ENCODE data around the gene CSF2RB. TPM values are rescaled to one million over a fixed set of nuclear protein-coding genes. Genes with fewer than 3 reads are reported as not detected.

The CSF2RB gene
- polyA plus RNA-seq, 4 donors: 0.22 to 5.4 (median 1.9) TPM

DNA sequence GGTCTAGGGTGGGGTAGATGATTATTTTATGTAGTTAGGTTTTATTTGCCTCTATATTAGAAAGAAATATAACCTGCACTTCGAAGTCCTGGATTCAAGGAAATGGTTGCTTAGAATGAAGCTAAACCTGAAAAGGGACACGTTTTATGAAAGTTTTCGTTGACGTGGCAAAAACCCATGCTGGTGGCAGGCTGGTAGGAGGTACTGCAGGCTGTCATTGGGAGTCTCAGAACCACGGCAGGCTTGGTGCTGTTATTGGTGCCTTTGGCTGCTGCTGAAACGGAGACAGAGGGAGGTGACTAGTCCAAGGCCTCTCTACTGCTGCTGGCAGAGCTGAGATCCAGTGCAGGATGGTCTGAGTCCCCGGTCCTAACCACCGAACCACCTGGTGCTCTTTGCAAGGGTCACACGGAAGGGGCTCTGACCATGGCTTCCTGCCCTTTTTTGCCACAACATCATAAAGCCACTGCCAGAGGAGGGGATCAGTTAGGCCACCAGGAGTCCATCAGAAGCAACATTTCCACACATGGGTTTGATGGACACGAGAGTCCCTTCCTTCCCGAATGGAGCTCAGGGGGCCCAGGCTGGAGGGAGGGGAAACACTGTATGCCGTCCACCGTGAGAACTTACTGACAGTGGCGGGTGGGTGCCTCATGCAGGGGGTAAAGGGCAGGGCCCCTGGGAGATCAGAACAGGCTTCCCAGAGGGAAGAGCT is 13.4 kb downstream of the CSF2RB start:
- 60 to 71% (median 62%) methylated on average over 14 of the region's 14 CpGs for WGBS, 3 donors
- Histone ChIP-seq H3K27me3 (ENCODE audit: control insufficient read depth in 3 of 3, insufficient read depth in 3 of 3, low read length in 3 of 3) (no peaks in the 10 kb centered on the region), H3K4me3 (ENCODE audit: low read depth in 1 of 3, low read length in 3 of 3) (no peak overlapping the region), H3K9me3 (ENCODE audit: control insufficient read depth in 2 of 2, insufficient read depth in 1 of 2, low read depth in 1 of 2, low read length in 1 of 2) (no peaks in the 10 kb centered on the region), H3K27ac (ENCODE audit: low read depth in 1 of 3, low read length in 2 of 3) (no peak overlapping the region), H3K36me3 (ENCODE audit: control insufficient read depth in 3 of 3, insufficient read depth in 2 of 3, low read depth in 1 of 3, low read length in 3 of 3) (no peaks in the 10 kb centered on the region), H3K4me1 (ENCODE audit: control insufficient read depth in 3 of 3, insufficient read depth in 2 of 3, low read depth in 1 of 3, low read length in 2 of 3) (no peaks in the 10 kb centered on the region)
- no peak for FAIRE-seq
- no peak for DNase-seq

DNA sequence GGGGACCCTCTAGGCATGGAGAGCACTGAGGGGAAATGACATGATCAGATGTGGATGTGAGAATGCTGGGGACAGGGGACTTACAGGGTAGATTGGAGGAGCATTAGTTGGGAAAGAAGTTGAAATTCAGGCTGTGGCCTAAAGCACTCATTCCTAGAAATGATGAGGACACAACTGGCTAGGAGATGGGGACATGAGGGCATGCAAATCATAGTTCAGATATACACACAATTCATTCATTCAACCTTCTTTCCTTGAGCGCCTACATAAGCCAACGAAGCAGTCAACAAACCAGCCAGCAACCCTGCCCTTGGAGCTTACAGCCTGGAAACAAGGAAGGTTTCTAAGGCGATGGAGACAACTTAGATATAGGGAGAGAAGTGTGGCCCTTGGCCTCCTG is 14.2 kb downstream of the CSF2RB start:
- Histone ChIP-seq H3K4me1 (ENCODE audit: control insufficient read depth in 3 of 3, insufficient read depth in 2 of 3, low read depth in 1 of 3, low read length in 2 of 3) (no peaks in the 10 kb centered on the region), H3K4me3 (ENCODE audit: low read depth in 1 of 3, low read length in 3 of 3) (no peak overlapping the region), H3K36me3 (ENCODE audit: control insufficient read depth in 3 of 3, insufficient read depth in 2 of 3, low read depth in 1 of 3, low read length in 3 of 3) (no peaks in the 10 kb centered on the region), H3K27me3 (ENCODE audit: control insufficient read depth in 3 of 3, insufficient read depth in 3 of 3, low read length in 3 of 3) (no peaks in the 10 kb centered on the region), H3K9me3 (ENCODE audit: control insufficient read depth in 2 of 2, insufficient read depth in 1 of 2, low read depth in 1 of 2, low read length in 1 of 2) (no peaks in the 10 kb centered on the region), H3K27ac (ENCODE audit: low read depth in 1 of 3, low read length in 2 of 3) (no peak overlapping the region)
- WGBS, 3 donors: 62 to 79% (median 73%) methylated on average over 3 of the region's 3 CpGs
- no peak for FAIRE-seq
- no peak for DNase-seq

- 69 to 70% (median 69%) methylated on average over 9 of the region's 9 CpGs for WGBS, 3 donors
- Histone ChIP-seq H3K27ac (ENCODE audit: low read depth in 1 of 3, low read length in 2 of 3) (no peak overlapping the region), H3K9me3 (ENCODE audit: control insufficient read depth in 2 of 2, insufficient read depth in 1 of 2, low read depth in 1 of 2, low read length in 1 of 2) (no peaks in the 10 kb centered on the region), H3K36me3 (ENCODE audit: control insufficient read depth in 3 of 3, insufficient read depth in 2 of 3, low read depth in 1 of 3, low read length in 3 of 3) (no peaks in the 10 kb centered on the region), H3K4me1 (ENCODE audit: control insufficient read depth in 3 of 3, insufficient read depth in 2 of 3, low read depth in 1 of 3, low read length in 2 of 3) (no peaks in the 10 kb centered on the region), H3K27me3 (ENCODE audit: control insufficient read depth in 3 of 3, insufficient read depth in 3 of 3, low read length in 3 of 3) (no peaks in the 10 kb centered on the region), H3K4me3 (ENCODE audit: low read depth in 1 of 3, low read length in 3 of 3) (no peak overlapping the region)
- DNase-seq (no peak), FAIRE-seq (no peak)
Observed at GRCh38 chr22:36928196-36928595, 14.8 kb downstream of the CSF2RB start.

DNA sequence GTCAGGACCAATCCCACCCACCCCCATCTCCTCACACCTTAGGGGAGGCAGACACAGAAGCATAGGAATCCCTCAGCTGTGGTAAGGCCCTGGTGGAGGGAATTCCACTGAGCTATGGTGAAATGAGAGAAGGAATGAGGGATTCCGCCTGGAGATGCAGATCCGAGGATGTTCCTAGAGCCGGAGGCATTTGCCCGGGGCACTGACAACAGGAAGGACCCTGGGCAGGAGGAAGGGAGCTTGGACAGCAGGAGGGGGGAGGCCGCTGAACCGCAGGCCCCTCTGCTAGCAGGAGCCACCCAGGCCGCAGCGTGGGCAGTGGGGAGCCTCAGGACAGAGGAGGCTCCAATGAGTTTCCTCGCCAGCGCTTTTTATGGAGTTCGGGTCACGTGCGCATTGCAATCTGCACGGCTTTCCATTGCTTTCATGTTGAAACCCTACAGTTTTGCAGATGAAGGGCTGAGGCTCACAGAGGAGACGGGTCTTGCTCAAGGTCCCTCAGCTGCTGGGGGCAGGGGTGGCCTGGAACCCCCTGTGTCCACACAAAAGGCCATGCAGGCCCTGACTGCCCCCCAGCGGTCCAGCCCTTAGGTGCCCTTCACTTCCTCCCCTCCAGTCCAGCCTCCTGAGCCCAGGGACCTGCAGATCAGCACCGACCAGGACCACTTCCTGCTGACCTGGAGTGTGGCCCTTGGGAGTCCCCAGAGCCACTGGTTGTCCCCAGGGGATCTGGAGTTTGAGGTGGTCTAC is 15.5 kb downstream of the CSF2RB start:
- FAIRE-seq (no peak), DNase-seq (no peak)
- Histone ChIP-seq H3K4me3 (ENCODE audit: low read depth in 1 of 3, low read length in 3 of 3) (no peak overlapping the region), H3K36me3 (ENCODE audit: control insufficient read depth in 3 of 3, insufficient read depth in 2 of 3, low read depth in 1 of 3, low read length in 3 of 3) (no peaks in the 10 kb centered on the region), H3K9me3 (ENCODE audit: control insufficient read depth in 2 of 2, insufficient read depth in 1 of 2, low read depth in 1 of 2, low read length in 1 of 2) (no peaks in the 10 kb centered on the region), H3K27me3 (ENCODE audit: control insufficient read depth in 3 of 3, insufficient read depth in 3 of 3, low read length in 3 of 3) (no peaks in the 10 kb centered on the region), H3K4me1 (ENCODE audit: control insufficient read depth in 3 of 3, insufficient read depth in 2 of 3, low read depth in 1 of 3, low read length in 2 of 3) (no peaks in the 10 kb centered on the region), H3K27ac (ENCODE audit: low read depth in 1 of 3, low read length in 2 of 3) (peak overlapping the region in 1 of 3 donors; percentile 8)
- WGBS, 3 donors: 69 to 72% (median 72%) methylated on average over 17 of the region's 17 CpGs

- DNase-seq: no peak
- Histone ChIP-seq H3K27me3 (ENCODE audit: control insufficient read depth in 3 of 3, insufficient read depth in 3 of 3, low read length in 3 of 3) (no peaks in the 10 kb centered on the region), H3K36me3 (ENCODE audit: control insufficient read depth in 3 of 3, insufficient read depth in 2 of 3, low read depth in 1 of 3, low read length in 3 of 3) (no peaks in the 10 kb centered on the region), H3K4me3 (ENCODE audit: low read depth in 1 of 3, low read length in 3 of 3) (no peak overlapping the region), H3K27ac (ENCODE audit: low read depth in 1 of 3, low read length in 2 of 3) (peak overlapping the region in 2 of 3 donors; percentile 8 to 9), H3K9me3 (ENCODE audit: control insufficient read depth in 2 of 2, insufficient read depth in 1 of 2, low read depth in 1 of 2, low read length in 1 of 2) (no peaks in the 10 kb centered on the region), H3K4me1 (ENCODE audit: control insufficient read depth in 3 of 3, insufficient read depth in 2 of 3, low read depth in 1 of 3, low read length in 2 of 3) (no peaks in the 10 kb centered on the region)
- no peak for FAIRE-seq
- WGBS, 3 donors: 79 to 89% (median 81%) methylated on average over 10 of the region's 10 CpGs
Observed at GRCh38 chr22:36929621-36930020, 16.2 kb downstream of the CSF2RB start.

DNA sequence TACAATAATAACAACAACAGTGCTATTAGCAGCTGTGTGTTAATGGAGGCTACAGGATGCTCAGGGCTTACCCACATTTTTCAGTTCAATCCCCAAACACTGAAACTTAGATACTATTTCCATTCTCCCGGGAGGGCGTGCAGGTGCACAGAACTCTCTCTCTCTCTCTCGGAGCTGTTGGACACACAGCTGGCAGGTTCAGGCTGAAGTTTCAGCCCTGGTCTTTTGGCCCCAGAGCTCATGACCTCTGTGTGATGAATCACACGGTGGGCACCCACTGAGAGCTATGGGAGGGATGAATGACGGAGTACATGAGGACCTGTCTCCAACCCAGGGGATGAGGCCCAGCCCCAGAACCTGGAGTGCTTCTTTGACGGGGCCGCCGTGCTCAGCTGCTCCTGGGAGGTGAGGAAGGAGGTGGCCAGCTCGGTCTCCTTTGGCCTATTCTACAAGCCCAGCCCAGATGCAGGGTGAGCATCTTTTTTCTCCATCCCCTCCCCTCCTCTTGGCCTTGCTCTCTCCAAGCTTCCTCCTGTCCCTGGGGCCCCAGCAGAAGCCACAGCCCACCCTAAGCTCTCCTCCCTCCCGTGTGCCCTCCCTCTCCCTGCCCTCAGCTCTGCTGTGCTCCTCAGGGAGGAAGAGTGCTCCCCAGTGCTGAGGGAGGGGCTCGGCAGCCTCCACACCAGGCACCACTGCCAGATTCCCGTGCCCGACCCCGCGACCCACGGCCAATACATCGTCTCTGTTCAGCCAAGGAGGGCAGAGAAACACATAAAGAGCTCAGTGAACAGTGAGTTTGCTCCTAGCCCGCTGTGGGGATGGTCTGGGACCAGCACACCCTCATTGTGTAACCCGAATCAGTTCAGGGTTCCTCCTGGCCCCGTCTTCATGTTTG is 16.9 kb downstream of the CSF2RB start:
- no peaks in the 10 kb centered on the region for H3K36me3 ChIP-seq (ENCODE audit: control insufficient read depth in 3 of 3, insufficient read depth in 2 of 3, low read depth in 1 of 3, low read length in 3 of 3)
- FAIRE-seq (no peak), DNase-seq (no peak)
- H3K27ac ChIP-seq (ENCODE audit: low read depth in 1 of 3, low read length in 2 of 3): peak overlapping the region in 1 of 3 donors; percentile 46
- H3K4me3 ChIP-seq (ENCODE audit: low read depth in 1 of 3, low read length in 3 of 3): no peak overlapping the region
- WGBS, 3 donors: 64 to 73% (median 65%) methylated on average over 20 of the region's 20 CpGs
- no peaks in the 10 kb centered on the region for H3K27me3 ChIP-seq (ENCODE audit: control insufficient read depth in 3 of 3, insufficient read depth in 3 of 3, low read length in 3 of 3)
- no peaks in the 10 kb centered on the region for H3K4me1 ChIP-seq (ENCODE audit: control insufficient read depth in 3 of 3, insufficient read depth in 2 of 3, low read depth in 1 of 3, low read length in 2 of 3)
- no peaks in the 10 kb centered on the region for H3K9me3 ChIP-seq (ENCODE audit: control insufficient read depth in 2 of 2, insufficient read depth in 1 of 2, low read depth in 1 of 2, low read length in 1 of 2)

GRCh38 chr22:36931446-36931845 is 18.0 kb downstream of the CSF2RB start:
- Histone ChIP-seq H3K27ac (ENCODE audit: low read depth in 1 of 3, low read length in 2 of 3) (no peak overlapping the region), H3K4me3 (ENCODE audit: low read depth in 1 of 3, low read length in 3 of 3) (no peak overlapping the region), H3K9me3 (ENCODE audit: control insufficient read depth in 2 of 2, insufficient read depth in 1 of 2, low read depth in 1 of 2, low read length in 1 of 2) (no peaks in the 10 kb centered on the region), H3K27me3 (ENCODE audit: control insufficient read depth in 3 of 3, insufficient read depth in 3 of 3, low read length in 3 of 3) (no peaks in the 10 kb centered on the region), H3K36me3 (ENCODE audit: control insufficient read depth in 3 of 3, insufficient read depth in 2 of 3, low read depth in 1 of 3, low read length in 3 of 3) (no peaks in the 10 kb centered on the region), H3K4me1 (ENCODE audit: control insufficient read depth in 3 of 3, insufficient read depth in 2 of 3, low read depth in 1 of 3, low read length in 2 of 3) (no peaks in the 10 kb centered on the region)
- WGBS, 3 donors: 47 to 80% (median 55%) methylated on average over 2 of the region's 2 CpGs
- no peak for DNase-seq
- FAIRE-seq: no peak

- H3K4me1 ChIP-seq (ENCODE audit: control insufficient read depth in 3 of 3, insufficient read depth in 2 of 3, low read depth in 1 of 3, low read length in 2 of 3): no peaks in the 10 kb centered on the region
- DNase-seq (no peak), FAIRE-seq (no peak)
- H3K36me3 ChIP-seq (ENCODE audit: control insufficient read depth in 3 of 3, insufficient read depth in 2 of 3, low read depth in 1 of 3, low read length in 3 of 3): no peaks in the 10 kb centered on the region
- no peak overlapping the region for H3K4me3 ChIP-seq (ENCODE audit: low read depth in 1 of 3, low read length in 3 of 3)
- no peaks in the 10 kb centered on the region for H3K9me3 ChIP-seq (ENCODE audit: control insufficient read depth in 2 of 2, insufficient read depth in 1 of 2, low read depth in 1 of 2, low read length in 1 of 2)
- 71 to 86% (median 82%) methylated on average over 24 to 25 of the region's 25 CpGs for WGBS, 3 donors
- H3K27ac ChIP-seq (ENCODE audit: low read depth in 1 of 3, low read length in 2 of 3): no peak overlapping the region
- no peaks in the 10 kb centered on the region for H3K27me3 ChIP-seq (ENCODE audit: control insufficient read depth in 3 of 3, insufficient read depth in 3 of 3, low read length in 3 of 3)
Observed at GRCh38 chr22:36933629-36934417, 20.4 kb downstream of the CSF2RB start.
